GM12864 (cell line): Measurements from ENCODE around the gene XRCC1.

Source experiments
- DNase-seq: peaks from one replicate; pipeline ENCODE4 v3.0.0-alpha.2; 2011; ENCODE audit warnings: low read depth
- H3K4me3 ChIP-seq: 2 replicates; pipeline ENCODE4 v1.5.1; 2011; ENCODE audit warnings: mild to moderate bottlenecking, low read depth, low read length, control low read depth
- TF ChIP-seq, protein P1 (sequence below): IDR thresholded peaks from 2 replicates; pipeline ENCODE4 v1.5.1; 2011; ENCODE audit warnings: low read depth, mild to moderate bottlenecking, moderate library complexity, low read length, control low read depth, inconsistent platforms; ENCODE audit errors: missing control alignments

The XRCC1 gene

DNA sequence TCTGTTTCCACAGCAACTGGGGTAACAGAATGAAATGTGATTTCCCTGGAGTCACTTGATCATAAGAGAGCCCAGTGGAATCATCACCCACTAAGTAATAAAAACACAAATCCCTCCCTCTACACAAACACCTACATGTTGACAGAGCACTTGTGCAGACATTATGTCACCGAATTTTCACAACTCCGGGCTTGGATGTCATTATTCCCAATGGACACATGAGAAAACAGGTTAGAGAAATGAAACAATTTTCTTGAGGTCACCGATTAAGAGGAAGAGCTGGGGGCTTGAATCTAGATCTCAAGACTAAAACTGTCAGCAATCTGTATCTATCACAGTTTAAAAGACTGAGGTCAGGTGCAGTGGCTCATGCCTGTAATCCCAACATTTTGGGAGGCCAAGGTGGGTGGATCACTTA is 3.1 kb downstream of the XRCC1 start:
- TF ChIP-seq, protein P1, sequence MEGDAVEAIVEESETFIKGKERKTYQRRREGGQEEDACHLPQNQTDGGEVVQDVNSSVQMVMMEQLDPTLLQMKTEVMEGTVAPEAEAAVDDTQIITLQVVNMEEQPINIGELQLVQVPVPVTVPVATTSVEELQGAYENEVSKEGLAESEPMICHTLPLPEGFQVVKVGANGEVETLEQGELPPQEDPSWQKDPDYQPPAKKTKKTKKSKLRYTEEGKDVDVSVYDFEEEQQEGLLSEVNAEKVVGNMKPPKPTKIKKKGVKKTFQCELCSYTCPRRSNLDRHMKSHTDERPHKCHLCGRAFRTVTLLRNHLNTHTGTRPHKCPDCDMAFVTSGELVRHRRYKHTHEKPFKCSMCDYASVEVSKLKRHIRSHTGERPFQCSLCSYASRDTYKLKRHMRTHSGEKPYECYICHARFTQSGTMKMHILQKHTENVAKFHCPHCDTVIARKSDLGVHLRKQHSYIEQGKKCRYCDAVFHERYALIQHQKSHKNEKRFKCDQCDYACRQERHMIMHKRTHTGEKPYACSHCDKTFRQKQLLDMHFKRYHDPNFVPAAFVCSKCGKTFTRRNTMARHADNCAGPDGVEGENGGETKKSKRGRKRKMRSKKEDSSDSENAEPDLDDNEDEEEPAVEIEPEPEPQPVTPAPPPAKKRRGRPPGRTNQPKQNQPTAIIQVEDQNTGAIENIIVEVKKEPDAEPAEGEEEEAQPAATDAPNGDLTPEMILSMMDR, result no peak
- H3K4me3 ChIP-seq, result no peak overlapping the region
- no peak for DNase-seq

DNA sequence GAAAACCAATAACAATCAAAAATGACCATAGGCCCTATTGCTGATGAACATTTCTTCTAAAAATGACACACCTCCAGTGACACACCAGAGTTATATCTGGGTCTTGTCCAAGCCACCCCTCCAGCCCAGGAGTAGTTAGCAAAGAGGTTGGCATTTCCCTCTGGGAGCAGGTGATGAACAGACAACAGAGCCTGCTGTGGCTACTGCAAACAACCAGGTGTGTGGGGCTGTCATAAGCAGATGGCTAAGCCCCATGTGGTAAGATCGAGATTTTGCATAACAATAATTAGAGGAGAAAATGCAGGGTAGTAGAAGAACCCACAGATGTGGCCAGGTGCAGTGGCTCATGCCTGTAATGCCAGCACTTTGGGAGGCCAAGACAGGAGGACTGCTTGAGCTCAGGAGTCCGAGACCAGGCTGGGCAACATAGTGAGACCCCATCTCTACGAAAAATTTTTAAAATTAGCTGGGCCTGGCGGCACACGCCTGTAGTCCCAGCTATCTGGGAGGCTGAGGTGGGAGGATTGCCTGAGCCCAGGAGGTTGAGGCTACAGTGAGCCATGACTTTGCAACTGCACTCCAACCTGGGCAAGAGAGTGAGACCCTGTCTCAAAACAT is 5.0 kb downstream of the XRCC1 start:
- H3K4me3 ChIP-seq, result no peak overlapping the region
- TF ChIP-seq, protein P1, result no peak
- DNase-seq, result no peak

DNA sequence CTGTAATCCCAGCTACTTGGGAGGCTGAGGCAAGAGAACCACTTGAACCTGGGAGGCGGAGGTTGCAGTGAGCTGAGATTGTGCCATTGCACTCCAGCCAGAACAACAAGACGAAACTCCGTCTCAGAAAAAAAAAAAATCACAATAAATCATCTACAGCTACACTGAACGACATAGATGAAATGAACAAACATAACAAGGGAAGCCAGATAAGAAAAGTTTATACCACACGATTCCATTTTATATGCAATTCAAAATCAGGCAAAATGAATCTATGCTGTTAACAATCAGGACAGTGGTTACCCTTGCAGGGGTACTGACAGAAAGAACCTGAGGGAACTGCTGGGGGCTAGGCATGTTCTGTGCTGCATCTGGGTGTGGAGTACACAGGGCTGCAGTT is 5.7 kb downstream of the XRCC1 start:
- no peak for DNase-seq
- TF ChIP-seq, protein P1, result no peak
- H3K4me3 ChIP-seq, result no peak overlapping the region

DNA sequence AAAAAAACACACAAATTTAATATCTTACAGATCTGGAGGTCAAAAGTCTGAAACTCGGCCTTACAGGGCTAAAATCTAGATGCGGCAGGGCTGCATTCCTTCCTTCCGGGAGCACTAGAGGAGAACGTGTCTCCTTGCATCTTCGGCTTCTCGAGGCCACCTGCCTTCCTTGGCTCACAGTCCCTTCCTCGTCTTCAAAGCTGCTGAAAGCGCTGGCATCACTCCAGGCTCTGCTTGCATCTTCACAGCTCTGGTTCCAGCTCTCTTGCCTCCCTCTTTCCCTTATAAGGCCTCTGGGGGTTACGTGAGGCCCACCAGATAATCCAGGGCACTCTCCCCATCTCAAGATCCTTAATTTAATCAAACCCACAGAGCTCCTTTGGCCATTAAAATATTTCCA is 10.5 kb downstream of the XRCC1 start:
- no peak for DNase-seq
- H3K4me3 ChIP-seq, result no peak overlapping the region
- TF ChIP-seq, protein P1, result no peak

DNA sequence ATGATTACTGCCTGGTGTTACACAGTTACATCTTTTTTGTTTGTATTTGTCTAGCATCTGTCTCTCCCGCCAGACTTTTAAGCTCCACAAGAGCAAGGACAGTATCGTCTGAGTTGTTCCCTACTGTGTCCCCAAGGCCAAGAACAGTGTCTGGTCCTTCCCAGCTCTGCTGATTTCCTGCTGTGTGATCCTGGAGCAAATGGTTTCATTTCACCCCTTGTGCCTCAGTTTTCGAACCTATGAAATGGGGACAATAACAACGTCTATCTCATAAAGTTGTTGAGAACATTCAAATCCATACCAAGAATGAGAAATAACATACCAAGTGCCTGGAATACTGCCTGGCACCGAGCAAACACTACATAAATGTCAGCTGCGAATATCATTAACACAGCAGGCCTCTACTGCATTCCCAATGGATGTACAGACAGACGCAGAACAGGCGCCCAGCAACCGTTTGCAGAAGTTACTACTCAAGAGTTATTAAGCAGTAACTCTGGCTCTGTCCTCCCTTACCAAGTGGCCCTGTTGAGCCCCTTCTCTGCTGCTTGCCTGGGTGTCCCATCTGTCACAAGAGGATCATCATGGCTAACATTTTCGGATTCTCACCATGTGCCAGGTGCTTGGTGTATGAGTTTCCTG is 11.4 kb downstream of the XRCC1 start:
- DNase-seq, result no peak
- H3K4me3 ChIP-seq, result no peak overlapping the region
- TF ChIP-seq, protein P1, result no peak

DNA sequence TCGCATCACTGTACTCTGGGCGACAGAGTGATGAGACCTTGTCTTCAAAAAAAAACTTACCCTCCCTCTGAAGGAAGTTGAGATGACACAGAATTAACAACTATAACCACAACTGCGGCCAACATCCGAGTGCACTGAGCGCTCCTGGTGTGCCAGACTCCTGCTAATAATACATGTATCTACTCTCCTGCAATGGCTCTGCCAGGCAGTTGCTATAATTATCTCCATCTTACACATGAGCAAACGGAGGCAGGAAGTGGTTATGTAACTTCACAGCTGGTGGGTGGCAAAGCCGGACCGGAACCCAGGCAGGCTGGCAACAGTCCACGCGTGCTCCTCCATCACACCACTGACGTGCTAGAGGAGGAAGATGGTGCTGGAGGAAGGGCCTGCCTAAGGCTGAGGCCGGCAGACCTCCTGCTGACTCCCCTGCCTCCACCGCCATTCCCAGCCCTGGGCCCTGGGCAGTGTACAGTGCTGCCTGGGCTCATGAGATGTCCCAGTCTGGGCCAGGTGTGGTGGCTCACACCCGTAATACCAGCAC is 12.6 kb downstream of the XRCC1 start:
- peak; percentile 48 for DNase-seq
- TF ChIP-seq, protein P1, result no peak
- no peak overlapping the region for H3K4me3 ChIP-seq
